Peyer's patch (tissue), 4 donors: ENCODE data around the gene KIFBP.

ENCODE experiments used
- POLR2A ChIP-seq, 2 donors: fragments of 450-650 bp; IDR thresholded peaks; one replicate each; pipeline ENCODE4 v1.5.1; 2017; ENCODE audit warnings: antibody characterized with exemption in 2 of 2, mild to moderate bottlenecking in 2 of 2, moderate library complexity in 2 of 2
- TF ChIP-seq, protein P1 (sequence below), 6 experiments: fragments of 450-650 bp in 4 of 6; fragments of 200-600 bp in 2 of 6; sonication (generic) in 1 of 6; IDR thresholded peaks; one replicate each; pipeline ENCODE4 v1.5.1; 2017 to 2019; ENCODE audit warnings: antibody characterized with exemption in 6 of 6, mild to moderate bottlenecking in 3 of 6, moderate library complexity in 1 of 6

- TF ChIP-seq, protein P1, sequence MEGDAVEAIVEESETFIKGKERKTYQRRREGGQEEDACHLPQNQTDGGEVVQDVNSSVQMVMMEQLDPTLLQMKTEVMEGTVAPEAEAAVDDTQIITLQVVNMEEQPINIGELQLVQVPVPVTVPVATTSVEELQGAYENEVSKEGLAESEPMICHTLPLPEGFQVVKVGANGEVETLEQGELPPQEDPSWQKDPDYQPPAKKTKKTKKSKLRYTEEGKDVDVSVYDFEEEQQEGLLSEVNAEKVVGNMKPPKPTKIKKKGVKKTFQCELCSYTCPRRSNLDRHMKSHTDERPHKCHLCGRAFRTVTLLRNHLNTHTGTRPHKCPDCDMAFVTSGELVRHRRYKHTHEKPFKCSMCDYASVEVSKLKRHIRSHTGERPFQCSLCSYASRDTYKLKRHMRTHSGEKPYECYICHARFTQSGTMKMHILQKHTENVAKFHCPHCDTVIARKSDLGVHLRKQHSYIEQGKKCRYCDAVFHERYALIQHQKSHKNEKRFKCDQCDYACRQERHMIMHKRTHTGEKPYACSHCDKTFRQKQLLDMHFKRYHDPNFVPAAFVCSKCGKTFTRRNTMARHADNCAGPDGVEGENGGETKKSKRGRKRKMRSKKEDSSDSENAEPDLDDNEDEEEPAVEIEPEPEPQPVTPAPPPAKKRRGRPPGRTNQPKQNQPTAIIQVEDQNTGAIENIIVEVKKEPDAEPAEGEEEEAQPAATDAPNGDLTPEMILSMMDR (IDR thresholded peaks at IDR 0.05), result no peak
- no peak for TF ChIP-seq POLR2A (IDR thresholded peaks at IDR 0.05)
Measured at GRCh38 chr10:69045441-69046300, 57.1 kb downstream of the KIFBP start.
